GM18511 (cell line): ENCODE measurements around the gene LGI4.
A peak's percentile ranks its signal among the peaks of the same experiment; 100 is the strongest.

Experiments used
- ATAC-seq: cut with Tn5 transposase; IDR thresholded peaks from one replicate; pipeline ENCODE4 v1.9.1; 2021; ENCODE audit warnings: mild to moderate bottlenecking, moderate library complexity; ENCODE audit not compliant: unreplicated experiment

Gene LGI4

DNA sequence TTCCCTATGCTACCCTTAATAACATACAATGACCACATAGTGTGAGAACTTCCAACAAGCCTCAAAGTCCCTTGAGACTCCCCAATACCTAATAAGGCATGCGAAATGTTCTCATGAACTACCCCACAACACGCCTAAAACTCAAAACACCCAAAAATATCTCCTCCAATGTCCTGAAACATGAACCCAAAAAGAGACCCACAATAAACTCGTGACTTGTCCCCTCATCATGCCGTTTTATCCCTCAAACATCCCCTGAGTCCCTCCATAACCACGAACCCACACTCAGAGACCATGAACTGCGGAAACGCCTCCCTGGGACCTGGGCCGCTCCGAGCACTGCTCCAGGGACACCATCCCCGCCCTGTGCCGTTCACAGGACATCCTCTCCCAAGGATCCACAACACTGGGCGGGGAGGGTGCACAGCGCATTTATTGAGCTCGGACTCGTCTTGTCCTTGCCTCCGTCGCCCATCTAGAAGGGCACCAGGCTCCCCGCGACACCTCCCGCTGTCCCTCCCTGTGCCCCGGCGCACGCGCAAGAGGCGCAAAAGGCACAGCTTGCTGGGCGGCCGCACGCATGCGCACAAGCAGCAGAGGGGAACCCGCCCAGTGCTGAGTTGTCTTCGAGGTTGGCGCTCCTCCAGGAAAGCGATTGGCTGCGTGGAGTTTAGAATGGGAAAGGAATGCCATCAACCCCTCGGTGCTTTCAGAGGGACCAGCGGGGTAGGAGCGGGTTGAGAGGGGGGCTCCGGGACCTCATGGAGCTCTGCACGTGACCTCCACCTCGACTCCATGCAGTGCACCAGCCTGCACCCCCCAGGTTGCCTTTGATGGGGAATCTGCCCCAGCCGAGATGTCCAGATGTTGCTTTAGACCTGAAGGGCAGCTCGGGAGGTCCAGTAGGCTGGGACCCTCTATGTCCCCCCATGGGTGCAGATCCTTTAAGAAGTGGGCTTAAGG, 10.5 kb downstream of the LGI4 start:
- peak; percentile 83 for ATAC-seq

DNA sequence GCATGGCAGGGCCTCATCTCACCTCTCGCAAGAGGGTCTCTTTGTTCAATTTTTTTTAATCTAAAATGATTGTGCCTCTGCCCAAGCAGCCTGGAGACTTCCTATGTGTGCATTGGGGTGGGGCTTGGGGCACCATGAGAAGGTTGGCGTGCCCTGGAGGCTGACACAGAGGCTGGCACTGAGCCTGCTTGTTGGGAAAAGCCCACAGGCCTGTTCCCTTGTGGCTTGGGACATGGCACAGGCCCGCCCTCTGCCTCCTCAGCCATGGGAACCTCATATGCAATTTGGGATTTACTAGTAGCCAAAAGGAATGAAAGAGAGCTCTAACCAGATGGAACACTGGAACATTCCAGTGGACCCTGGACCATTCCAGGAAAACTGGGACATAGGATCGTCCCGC, 11.3 kb downstream of the LGI4 start:
- ATAC-seq: no peak

DNA sequence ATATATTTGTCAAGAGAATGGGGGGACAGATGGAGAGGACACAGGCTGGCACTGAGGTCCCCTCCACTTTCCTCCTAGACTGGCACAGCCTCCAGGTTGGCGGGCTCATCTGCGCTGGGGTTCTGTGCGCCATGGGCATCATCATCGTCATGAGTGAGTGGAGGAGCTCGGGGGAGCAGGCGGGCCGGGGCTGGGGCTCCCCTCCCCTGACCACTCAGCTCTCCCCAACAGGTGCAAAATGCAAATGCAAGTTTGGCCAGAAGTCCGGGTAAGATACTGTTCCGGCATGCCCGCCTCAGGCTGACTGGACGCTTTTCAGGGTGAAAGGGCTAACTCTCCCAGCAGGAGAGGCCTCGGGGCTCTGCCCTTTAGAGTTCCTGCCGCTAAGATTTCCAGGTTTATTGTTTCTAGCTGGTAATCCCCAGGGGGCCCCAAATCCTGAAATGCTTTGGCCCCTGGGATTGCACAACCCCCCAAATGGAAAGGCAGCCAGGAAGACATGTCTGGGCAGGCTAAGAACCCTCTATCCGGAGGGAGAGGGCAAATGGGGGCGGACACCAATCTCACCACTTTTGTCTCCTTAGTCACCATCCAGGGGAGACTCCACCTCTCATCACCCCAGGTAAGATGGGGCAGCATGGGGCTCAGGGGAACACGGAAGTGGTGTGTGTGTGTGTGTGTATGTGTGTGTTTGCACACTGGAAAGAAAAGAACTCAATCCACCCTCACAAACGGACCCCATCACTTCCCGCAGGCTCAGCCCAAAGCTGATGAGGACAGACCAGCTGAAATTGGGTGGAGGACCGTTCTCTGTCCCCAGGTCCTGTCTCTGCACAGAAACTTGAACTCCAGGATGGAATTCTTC, 11.9 kb downstream of the LGI4 start:
- no peak for ATAC-seq

DNA sequence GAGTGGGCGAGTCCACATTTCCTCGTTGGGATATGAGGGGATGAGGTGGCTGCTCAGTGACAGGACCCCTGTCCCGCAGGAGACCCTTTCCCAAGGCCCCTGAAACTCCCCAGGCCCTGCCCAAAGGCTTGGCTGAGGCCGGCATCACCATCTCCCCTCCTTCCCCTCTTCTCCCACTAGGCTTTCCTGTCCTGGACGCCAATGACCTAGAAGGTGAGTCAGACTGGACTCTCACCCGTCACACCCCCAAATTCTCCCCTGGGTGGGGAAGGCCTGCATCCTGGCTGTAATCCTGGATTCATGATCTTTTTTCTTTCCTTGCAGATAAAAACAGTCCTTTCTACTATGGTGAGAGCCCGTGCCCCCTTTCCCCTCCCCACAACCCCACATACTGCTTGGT, 14.0 kb downstream of the LGI4 start:
- no peak for ATAC-seq

DNA sequence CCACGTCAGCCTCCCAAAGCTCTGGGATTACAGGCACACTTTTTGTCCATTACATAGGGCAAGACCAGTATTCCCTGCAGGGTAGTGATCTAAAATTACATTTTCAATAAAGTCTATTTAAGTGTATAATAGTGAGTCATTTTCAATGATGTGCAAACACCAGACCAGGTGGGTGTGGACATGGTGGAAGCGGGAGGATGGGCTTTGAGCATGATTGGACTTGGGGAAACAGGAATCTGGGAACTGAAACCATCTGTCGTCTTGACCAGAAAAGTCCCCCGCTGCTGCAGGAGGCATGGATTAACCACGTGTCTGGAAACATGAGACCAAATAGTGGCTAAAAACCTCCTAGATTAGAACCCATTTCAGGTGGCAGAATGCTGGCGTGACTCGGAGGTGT, 14.4 kb downstream of the LGI4 start:
- no peak for ATAC-seq

DNA sequence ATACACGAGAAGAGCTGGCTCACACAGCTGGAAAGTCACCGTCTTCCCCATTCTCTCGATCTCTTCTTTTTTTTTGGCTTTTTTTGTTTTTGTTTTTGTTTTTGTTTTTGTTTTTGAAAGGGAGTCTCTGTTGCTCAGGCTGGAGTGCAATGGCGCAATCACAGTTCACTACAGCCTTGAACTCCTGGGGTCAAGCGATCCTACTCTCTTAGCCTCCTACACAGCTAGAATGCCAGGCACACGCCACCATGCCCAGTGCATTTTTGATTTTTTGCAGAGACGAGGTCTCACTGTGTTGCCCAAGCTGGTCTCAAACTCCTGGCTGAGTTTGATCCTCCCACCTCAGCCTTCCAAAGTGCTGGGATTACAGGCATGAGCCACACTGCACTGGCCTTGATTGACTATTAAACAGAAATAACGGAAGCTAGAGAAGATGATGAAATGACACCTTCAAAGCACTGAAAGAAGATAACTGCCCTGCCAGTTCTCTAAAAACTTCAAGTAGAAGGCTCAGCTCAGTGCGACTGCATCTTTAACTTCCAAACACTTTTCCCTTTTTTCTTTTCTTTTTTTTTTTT, 15.2 kb downstream of the LGI4 start:
- ATAC-seq: no peak

DNA sequence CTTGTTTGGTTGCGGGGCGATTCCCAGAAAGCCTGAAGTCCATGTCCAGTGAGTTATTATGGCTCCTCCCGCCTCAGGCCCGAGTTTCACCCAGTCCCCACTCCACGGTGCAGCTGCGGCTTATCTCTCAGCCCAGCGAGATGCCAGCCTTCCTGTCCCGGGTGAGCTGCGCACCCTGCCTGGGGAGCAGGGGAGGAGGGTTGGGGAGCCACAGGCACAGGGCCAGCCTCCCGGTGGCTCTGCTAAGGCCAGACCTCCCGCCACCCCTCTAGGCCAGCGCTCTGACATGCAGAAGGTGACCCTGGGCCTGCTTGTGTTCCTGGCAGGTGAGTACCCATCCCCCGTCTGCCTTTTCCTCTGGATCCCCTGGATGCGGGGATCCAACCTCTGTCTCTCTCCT, 15.8 kb downstream of the LGI4 start:
- no peak for ATAC-seq

DNA sequence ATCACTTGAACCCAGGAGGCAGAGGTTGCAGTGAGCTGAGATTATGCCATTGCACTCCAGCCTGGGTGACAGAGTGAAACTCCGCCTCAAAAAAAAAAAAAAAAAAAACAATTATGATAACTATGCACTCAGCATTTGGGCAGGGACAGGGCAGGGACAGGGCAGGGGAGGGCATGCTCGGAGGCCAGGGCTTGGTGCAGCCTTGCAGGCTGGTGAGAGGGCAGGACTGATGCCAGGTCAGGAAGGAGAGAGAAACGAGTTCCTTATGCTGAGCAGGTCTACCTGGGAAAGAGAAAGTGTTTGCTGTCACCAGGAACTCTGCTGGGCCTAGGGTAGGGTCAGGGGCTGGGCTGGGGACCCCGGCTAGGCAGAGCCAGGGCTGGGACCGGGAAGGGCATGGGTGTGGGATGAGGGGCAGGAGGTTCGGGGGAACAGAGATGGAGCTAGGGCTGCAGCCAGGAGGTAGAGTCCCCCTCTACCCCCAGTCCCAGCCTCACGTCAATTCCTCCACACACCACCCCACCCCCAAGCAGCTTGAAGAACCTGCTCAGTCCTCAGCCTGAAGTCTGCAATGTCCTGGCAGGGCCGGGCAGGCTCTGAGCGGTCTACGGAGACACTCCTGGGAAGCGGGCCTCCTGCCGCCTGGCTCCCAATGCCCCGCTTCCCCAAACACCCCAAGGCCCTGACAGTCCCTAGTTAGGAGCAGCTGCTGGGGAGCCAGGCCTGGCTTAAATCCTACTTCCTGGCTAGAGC, 16.4 kb downstream of the LGI4 start:
- no peak for ATAC-seq

DNA sequence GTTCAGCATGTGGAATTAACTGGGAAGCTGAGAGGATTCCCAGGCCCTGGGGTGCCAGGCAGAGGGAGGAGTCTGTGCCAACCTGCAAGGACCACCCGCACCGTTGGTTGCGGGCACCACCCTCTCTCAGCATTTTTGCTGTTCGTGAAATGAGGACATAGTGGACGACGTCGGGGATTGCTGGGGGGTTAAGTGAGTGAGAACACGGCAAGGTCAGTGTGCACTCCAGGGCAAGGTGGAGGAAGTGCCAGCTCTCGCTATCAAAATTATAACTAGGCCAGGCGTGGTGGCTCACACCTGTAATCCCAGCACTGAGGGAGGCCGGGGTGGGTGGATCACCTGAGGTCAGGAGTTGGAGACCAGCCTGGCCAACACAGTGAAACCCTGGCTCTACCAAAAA, 17.1 kb downstream of the LGI4 start:
- ATAC-seq: no peak

DNA sequence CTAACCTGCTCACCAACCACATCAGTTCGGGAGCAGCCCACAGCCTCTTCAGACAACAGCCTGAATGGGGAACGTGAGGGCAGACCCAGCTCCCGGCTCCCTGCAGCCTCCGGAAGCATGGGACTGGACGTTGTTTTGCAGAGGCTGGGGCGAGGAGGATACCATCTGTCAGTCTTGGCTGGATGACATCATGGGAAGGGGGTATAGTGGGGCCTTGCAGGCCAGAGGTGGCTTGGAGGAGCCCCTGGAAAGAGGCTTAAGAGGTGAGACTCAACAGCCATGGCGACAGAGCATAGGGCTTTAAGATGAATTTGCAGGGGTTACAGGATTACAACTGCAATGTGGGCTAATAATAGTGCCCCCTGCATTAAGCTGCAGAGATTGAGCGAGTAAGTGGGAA, 17.7 kb downstream of the LGI4 start:
- no peak for ATAC-seq

DNA sequence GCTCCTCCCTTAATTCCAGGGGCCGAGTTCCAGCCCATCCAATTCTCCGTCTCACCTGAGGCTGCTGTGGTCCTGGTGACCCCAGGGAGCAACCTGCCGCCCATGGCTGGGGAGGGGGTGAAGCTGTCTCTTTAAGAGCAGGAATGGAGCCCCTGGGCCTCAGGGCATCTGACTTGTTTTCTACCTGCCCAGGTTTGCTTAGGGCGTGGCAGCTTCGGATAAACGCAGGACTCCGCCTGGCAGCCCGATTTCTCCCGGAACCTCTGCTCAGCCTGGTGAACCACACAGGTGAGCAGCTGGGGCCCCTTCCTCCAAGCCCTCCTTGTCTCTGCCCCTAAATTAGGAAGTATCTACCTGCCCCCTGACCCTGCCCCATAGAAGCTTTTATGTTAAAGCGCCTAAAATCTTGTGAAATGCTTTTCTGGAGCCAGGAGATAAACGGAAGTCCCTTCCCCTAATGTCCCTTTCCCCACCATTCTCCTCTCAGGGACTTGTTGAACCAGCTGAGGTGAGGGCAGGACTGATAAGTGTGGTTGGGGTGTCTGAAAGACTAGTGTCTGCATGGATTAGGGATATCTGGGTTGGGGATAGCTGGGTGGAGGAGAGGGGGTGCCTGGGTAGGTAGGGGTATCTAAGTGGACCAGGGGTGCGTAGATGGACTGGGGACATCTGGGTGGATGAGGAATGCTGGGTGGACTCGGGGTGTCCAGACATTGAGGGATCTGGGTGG, 18.6 kb downstream of the LGI4 start:
- ATAC-seq: no peak

DNA sequence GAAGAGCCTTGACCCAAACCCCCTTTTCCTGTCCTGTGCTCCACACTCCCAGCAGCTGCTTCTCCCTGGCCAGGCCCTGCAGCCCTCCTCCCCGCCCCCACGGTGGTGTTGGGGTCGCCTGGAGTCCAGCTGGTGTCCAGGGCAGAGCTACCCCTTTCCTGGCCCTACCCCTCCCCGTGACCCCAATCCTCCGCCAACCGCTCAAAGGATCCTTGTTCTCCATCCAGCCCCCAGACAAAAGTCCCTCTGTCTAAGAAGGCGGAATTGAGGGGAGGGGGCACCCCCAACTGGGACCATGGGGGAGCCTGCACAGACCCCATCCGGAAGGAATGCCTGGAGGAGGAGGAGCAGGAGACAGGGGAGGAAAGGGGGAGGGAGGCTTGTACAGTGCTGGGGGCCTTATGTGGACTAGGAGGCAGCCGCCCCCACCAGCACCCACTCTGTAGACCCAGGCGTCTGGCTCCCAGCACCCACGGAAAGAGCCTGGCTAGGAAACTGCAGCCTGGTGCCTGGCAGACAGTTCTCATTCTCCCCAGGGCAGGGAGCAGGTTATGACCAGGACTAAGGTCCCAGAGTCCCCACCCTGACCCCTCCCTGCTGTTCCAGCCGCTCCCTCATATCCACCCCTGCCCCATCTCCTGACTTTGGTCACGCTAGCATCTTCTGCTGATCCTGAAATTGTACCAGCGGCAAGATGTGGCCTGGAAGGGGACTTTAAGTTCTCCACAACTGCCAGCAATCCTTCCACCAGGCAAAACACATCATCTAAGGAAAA, 19.5 kb downstream of the LGI4 start, which contains the start of gene FXYD3:
FXYD3 (plus strand) TSS at position 647 of the 775 bp plus-strand sequence. CDS start 3,554 bp downstream, outside the sequence.
- ATAC-seq: no peak

DNA sequence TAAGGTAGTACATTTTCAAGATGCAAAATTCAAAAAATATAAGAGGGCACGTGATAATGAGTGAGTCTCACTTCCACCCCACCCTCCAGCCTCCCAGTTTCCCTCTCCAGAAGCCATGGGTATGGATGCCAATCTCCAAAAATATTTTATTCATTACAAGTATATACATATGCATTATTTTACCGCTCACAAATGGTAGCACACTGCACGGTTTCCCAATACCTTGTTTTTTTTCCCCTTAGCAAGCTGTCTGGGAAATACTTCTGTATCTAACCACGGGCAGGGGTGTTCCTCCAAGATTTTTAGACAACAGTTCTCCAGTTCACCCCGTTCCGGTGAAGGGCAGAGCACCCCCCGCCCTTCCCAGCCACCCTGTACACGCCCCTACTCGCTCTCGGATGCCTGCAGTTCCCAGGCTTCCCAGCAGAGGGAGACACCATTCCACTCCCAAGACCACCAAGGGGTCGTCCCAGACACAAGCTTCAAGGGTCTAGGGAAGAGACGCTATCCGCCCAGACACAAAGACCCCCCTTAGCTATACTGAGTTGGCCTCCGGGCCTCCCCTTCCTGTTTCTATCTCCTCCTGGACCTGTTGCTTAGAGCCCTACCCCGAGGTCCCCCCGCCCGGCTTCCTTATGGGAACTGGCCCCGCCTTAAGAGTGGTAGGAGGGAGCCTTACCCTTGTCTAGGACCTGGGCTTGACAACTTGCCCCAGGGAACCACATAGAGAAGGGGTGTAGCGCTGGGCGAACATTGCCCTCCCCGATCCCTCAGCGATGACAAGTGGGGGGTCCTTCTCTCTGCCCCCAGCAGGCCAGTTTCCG, 20.3 kb downstream of the LGI4 start:
- ATAC-seq: no peak

DNA sequence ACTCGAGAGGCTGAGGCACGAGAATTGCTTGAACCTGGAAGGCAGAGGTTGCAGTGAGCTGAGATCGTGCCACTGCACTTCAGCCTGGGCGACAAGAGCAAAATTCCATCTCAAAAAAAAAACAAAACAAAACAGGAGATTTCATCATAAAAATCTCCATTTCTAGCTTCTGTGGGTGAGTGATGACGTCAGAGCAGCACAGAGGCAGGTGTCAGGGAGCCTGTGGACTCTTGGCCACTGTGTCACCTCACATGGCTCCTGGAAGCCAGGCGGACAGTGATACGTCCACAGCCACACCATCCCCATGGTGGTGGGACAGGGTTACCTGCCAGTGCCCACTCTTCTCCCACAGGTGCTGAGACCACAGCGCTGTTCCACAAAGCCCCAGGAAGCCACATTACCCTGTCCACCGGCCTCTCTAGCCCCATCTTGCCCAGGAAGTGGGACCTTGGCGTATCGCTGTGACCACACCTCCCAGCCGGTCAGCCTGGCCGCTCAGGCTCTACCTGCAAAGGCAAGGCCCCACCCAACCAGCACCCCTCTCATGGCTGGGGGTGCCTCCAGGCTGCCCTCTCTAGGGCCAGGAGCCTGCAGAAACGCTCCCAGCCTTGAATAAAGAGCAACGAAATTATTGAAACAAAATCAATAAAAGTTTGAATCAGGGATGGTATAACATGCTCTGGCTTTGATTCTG, 21.7 kb downstream of the LGI4 start:
- ATAC-seq: no peak

DNA sequence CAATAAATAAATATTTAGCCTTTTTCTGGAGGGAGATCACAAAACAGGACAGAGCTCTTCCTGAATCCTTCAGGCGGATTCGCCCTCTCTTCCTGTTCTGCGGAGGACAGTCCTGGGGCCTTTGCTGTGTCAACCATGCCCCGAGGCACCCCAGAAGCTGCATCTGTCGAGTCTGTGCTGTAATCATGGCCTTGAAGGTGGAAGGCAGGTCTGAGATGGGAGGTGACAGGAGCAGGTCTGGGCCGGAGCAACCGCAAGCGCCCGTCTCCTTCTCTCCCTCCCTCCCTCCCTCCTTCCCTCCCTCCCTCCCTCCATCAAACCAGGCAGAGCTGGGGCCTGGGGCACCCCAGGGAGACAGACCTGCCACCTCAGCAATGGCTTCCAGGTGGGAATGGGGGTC, 23.9 kb downstream of the LGI4 start:
- ATAC-seq: no peak

DNA sequence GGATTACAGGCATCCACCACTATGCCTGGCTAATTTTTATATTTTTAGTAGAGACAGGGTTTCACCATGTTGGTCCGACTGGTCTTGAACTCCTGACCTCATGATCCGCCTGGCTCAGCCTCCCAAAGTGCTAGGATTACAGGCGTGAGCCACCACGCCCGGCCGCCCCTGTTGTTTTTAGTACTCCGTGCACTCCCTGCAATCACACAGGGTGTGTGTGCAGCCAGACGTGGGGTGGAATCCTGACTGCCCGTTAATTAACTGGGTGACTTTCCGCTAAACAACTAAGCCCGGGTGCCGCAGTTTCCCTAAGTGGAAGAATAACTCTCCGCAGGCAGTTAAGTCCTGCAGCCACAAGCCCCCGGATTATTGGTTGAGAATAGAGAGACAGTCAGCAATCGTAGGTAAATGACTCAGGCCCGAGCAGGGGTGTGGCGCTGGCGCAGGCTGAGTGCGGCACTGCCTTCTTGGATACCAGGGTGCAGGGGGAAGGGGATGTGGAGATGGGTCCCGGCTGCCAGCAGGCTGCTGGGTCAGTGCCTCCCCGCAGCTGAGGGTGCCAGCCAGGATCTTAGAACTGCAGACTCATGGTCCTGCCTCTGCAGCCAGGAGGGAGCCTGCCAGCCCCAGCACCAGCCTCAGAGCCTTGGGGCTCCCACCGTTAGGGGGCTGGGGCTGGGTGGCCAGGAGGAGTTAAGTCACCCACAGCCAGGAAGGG, 25.3 kb downstream of the LGI4 start:
- ATAC-seq: no peak

DNA sequence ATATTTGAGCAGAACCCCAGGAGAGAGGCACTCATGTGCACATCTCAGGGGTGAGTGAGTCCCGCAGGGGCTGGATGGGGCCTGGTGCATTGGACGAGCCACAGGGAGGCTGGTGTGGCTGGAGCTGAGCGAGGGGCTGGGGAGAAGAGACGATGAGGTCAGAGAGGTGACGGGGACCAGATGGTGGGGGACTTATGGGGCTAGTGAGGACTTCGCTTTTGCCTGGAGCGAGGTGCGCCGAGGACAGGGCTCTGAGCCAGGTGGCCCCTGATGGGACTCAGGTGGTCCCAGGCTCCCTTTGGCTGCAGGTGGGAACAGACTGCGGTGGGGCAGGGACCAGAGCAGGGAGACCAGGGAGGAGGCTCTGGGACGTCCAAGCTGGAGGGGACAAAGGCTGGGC, 26.1 kb downstream of the LGI4 start:
- ATAC-seq: no peak
